OCI-M2 (cell line): ENCODE data around the gene JTB.

Source experiments
- DNase-seq: peaks from one replicate; lab custom pipeline; 2025; ENCODE audit not compliant: unreplicated experiment; lab: John Stamatoyannopoulos, UW

The JTB gene

GRCh38 chr1:153933955-153934354 is 43.5 kb downstream of the JTB start:
- no peak for DNase-seq

GRCh38 chr1:153933430-153933829 is 44.0 kb downstream of the JTB start:
- no peak for DNase-seq

GRCh38 chr1:153932156-153933131 is 45.0 kb downstream of the JTB start:
- DNase-seq = no peak

- DNase-seq = no peak
Observed at GRCh38 chr1:153929981-153930948, 47.2 kb downstream of the JTB start.

GRCh38 chr1:153929426-153929825 is 48.0 kb downstream of the JTB start:
- no peak for DNase-seq

GRCh38 chr1:153928791-153929341 is 48.6 kb downstream of the JTB start:
- no peak for DNase-seq

- DNase-seq = no peak
Observed at GRCh38 chr1:153928245-153928644, 49.2 kb downstream of the JTB start.

GRCh38 chr1:153926405-153926804 is 51.1 kb downstream of the JTB start:
- DNase-seq = no peak
